PC-9 (cell line): Measurements from ENCODE around the gene HDGFL3. TPM values are rescaled to one million over a fixed set of nuclear protein-coding genes. Genes with fewer than 3 reads are reported as not detected.

Source experiments
- BruUV-seq: library from RNA; stranded (reverse); fragments of 400-500 nt; replicated peaks from 2 replicates; lab custom pipeline; 2021; lab: Mats Ljungman, UMichigan
- CTCF ChIA-PET: fragments of 300-600 bp; sonication (Branson Sonifier 250); formaldehyde crosslinking; loops from one replicate; lab custom pipeline; 2022; ENCODE audit warnings: antibody characterized with exemption; lab: Charles Lee
- POLR2A ChIA-PET: fragments of 300-600 bp; sonication (Branson Sonifier 250); formaldehyde crosslinking; loops from one replicate; lab custom pipeline; 2022; ENCODE audit warnings: antibody characterized with exemption; ENCODE audit not compliant: unreplicated experiment; lab: Charles Lee
- DNase-seq, 2 experiments: peaks; one replicate each; pipeline versions ENCODE4 v3.0.0 to v3.0.0-alpha.2; 2015 to 2022; ENCODE audit warnings: mixed read lengths in 1 of 2
- H2AFZ ChIP-seq: fragments of 200-600 bp; sonication (generic); 2 replicates; pipeline ENCODE4 v1.8.1; 2017; ENCODE audit warnings: antibody characterized with exemption
- H3F3A ChIP-seq: fragments of 200-600 bp; sonication (generic); 2 replicates; pipeline ENCODE4 v1.8.1; 2017; ENCODE audit warnings: antibody characterized with exemption, mild to moderate bottlenecking, low read depth; ENCODE audit not compliant: insufficient read depth
- H3K27ac ChIP-seq: fragments of 200-600 bp; sonication (generic); 2 replicates; pipeline ENCODE4 v1.6.1; 2016; ENCODE audit warnings: mixed run types
- H3K27me3 ChIP-seq: fragments of 200-600 bp; sonication (generic); 2 replicates; pipeline ENCODE4 v1.6.1; 2016; ENCODE audit warnings: low read depth, mixed run types; ENCODE audit not compliant: insufficient read depth
- H3K36me3 ChIP-seq: fragments of 200-600 bp; sonication (generic); 2 replicates; pipeline ENCODE4 v1.6.1; 2016; ENCODE audit warnings: low read depth, mixed run types
- H3K4me1 ChIP-seq: fragments of 200-600 bp; sonication (generic); replicated peaks from 2 replicates; pipeline ENCODE4 v1.6.1; 2016; ENCODE audit warnings: mixed run types; ENCODE audit not compliant: insufficient read depth
- H3K4me2 ChIP-seq: fragments of 200-600 bp; sonication (generic); 2 replicates; pipeline ENCODE4 v1.6.1; 2017; ENCODE audit warnings: mixed run types
- H3K4me3 ChIP-seq: fragments of 200-600 bp; sonication (generic); 2 replicates; pipeline ENCODE4 v1.6.1; 2016; ENCODE audit warnings: mixed run types
- H3K79me2 ChIP-seq: fragments of 200-600 bp; sonication (generic); 2 replicates; pipeline ENCODE4 v1.6.1; 2017; ENCODE audit warnings: low read depth, mixed run types
- H3K9me2 ChIP-seq: fragments of 200-600 bp; sonication (generic); 2 replicates; pipeline ENCODE4 v1.8.1; 2017; ENCODE audit warnings: mild to moderate bottlenecking; ENCODE audit not compliant: insufficient read depth
- H3K9me3 ChIP-seq: fragments of 200-600 bp; sonication (generic); 2 replicates; pipeline ENCODE4 v1.8.1; 2016; ENCODE audit warnings: low read depth; ENCODE audit not compliant: insufficient read depth
- H4K20me1 ChIP-seq: fragments of 200-600 bp; sonication (generic); 2 replicates; pipeline ENCODE4 v1.8.1; 2017; ENCODE audit not compliant: insufficient read depth
- EZH2 ChIP-seq: fragments of 200-600 bp; sonication (generic); IDR thresholded peaks from 2 replicates; pipeline ENCODE4 v1.8.0; 2017; ENCODE audit warnings: antibody characterized with exemption, low read depth
- intact Hi-C: fragments of 100-400 bp; cut with micrococcal nuclease; formaldehyde crosslinking; loops from one replicate; pipeline ENCODE4 v1.10.0; 2022; ENCODE audit not compliant: unreplicated experiment
- total RNA-seq: library from RNA; stranded (reverse); gene quantifications from 2 replicates; pipeline ENCODE4 v1.2.3, GENCODE V29; 2021
- TF ChIP-seq, protein P1 (sequence below): fragments of 200-600 bp; sonication (generic); conservative IDR thresholded peaks from 2 replicates; pipeline ENCODE4 v1.6.1; 2017; ENCODE audit warnings: mixed run types, antibody characterized with exemption, mild to moderate bottlenecking, moderate library complexity

Gene HDGFL3
- total RNA-seq, 1 experiment from 2014 or later: 10.1 TPM

DNA sequence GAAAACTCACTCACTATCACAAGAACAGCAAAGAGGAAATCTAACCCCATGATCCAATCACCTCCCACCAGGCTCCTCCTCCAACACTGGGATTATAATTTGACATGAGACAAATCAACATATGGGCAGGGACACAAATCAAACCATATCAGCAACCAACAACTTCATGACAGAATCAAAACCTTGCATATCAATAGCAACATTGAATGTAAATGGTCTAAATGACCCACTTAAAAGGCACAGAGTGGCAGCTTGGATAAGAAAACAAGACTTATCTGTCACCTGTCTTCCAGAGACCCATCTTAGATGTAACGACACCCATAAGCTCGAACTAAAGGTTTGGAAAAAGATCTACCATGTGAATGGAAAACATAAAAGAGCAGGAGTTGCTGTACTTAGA lies 40.8 kb downstream of the HDGFL3 start:
- Histone ChIP-seq H4K20me1 (no peaks in the 10 kb centered on the region), H3K4me1 (peaks cover 5% of the 10 kb centered on the region; the same call in 1 of the 2 replicates), H3K36me3 (peaks cover 5% of the 10 kb centered on the region; the same call in 1 of the 2 replicates), H3K9me3 (no peaks in the 10 kb centered on the region), H3F3A (peaks cover 12% of the 10 kb centered on the region; the same call in 1 of the 2 replicates), H3K79me2 (peaks cover 15% of the 10 kb centered on the region; the same call in 1 of the 2 replicates), H2AFZ (no peak overlapping the region), H3K9me2 (no peaks in the 10 kb centered on the region), H3K27me3 (no peaks in the 10 kb centered on the region), H3K27ac (no peak overlapping the region), H3K4me3 (no peak overlapping the region), H3K4me2 (no peak overlapping the region)
- intact Hi-C loops: no loop called here
- ChIA-PET CTCF (no interaction called here), POLR2A (no interaction called here)
- DNase-seq: no peak
- TF ChIP-seq EZH2: no peak
- TF ChIP-seq, protein P1, sequence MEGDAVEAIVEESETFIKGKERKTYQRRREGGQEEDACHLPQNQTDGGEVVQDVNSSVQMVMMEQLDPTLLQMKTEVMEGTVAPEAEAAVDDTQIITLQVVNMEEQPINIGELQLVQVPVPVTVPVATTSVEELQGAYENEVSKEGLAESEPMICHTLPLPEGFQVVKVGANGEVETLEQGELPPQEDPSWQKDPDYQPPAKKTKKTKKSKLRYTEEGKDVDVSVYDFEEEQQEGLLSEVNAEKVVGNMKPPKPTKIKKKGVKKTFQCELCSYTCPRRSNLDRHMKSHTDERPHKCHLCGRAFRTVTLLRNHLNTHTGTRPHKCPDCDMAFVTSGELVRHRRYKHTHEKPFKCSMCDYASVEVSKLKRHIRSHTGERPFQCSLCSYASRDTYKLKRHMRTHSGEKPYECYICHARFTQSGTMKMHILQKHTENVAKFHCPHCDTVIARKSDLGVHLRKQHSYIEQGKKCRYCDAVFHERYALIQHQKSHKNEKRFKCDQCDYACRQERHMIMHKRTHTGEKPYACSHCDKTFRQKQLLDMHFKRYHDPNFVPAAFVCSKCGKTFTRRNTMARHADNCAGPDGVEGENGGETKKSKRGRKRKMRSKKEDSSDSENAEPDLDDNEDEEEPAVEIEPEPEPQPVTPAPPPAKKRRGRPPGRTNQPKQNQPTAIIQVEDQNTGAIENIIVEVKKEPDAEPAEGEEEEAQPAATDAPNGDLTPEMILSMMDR: no peak
- no TSS peak for BruUV-seq

DNA sequence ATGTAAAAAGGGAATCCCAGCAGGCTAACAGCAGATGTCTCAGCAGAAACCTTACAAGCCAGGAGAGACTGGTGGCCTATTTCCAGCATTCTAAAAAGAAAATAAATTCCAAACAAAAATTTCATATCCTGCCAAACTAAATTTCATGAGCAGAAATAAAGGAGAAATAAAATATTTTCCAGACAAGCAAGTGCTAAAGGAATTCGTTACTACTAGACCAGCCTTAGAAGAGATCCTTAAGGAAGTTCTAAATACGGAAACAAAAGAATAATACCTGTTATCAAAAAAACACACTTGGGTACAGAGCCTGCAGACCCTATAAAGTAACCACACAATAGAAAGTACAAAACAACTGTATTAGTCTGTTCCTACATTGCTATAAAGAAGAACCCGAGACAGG lies 41.4 kb downstream of the HDGFL3 start:
- peaks cover 12% of the 10 kb centered on the region; the same call in 1 of the 2 replicates for H3F3A ChIP-seq
- no peak overlapping the region for H3K4me2 ChIP-seq
- H3K27me3 ChIP-seq: no peaks in the 10 kb centered on the region
- TF ChIP-seq, protein P1: no peak
- TF ChIP-seq EZH2: no peak
- H4K20me1 ChIP-seq: no peaks in the 10 kb centered on the region
- H3K36me3 ChIP-seq: peaks cover 5% of the 10 kb centered on the region; the same call in 1 of the 2 replicates
- H3K9me3 ChIP-seq: no peaks in the 10 kb centered on the region
- no TSS peak for BruUV-seq
- no peak overlapping the region for H2AFZ ChIP-seq
- intact Hi-C loops: no loop called here
- no peak overlapping the region for H3K4me3 ChIP-seq
- no peaks in the 10 kb centered on the region for H3K9me2 ChIP-seq
- no peak overlapping the region for H3K27ac ChIP-seq
- peaks cover 5% of the 10 kb centered on the region; the same call in 1 of the 2 replicates for H3K4me1 ChIP-seq
- H3K79me2 ChIP-seq: peaks cover 15% of the 10 kb centered on the region; the same call in 1 of the 2 replicates
- no peak for DNase-seq
- POLR2A ChIA-PET: interaction anchor here (0.8 kb wide), 1 partner anchor 66 kb away, joined by 5 read pairs; no protein-coding TSS in a partner anchor
- CTCF ChIA-PET: no interaction called here

DNA sequence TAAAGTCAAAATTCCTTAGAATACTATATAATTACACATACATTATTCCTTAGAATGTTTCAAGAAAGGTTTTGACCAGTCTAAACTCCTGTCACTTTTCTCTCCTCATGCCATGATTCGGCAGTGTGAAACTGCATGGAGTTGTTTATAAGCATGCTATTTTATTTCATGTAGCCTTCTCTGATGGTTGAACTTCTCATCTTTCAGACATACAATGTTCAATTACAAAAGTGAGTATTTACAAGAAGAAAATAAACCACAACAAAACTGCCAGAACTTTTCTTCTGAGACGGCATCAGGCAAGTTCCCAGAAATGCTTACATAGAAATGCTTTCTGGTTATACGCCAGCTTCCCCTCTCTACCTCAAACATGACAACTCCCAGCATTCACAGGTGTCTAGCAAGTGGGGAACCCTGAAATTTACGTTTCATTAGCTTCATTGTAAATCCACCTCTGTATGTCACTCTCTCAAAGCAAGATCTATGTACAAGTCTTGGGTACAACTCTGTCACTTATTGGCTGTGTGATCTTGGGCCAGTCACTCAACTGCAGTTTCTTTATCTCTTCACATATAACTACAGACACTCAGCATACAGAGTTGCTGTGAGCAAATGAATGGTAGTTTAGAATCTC lies 42.7 kb downstream of the HDGFL3 start:
- BruUV-seq: no TSS peak
- ChIA-PET POLR2A (no interaction called here), CTCF (interaction anchor here (0.6 kb wide), 1 partner anchor 273 kb away, joined by 12 read pairs; no protein-coding TSS in a partner anchor)
- no peak for TF ChIP-seq EZH2
- TF ChIP-seq, protein P1: no peak
- Histone ChIP-seq H2AFZ (no peak overlapping the region), H3K4me1 (peaks cover 5% of the 10 kb centered on the region; the same call in 1 of the 2 replicates), H3K9me3 (no peaks in the 10 kb centered on the region), H3K4me2 (no peak overlapping the region), H3K36me3 (peaks cover 8% of the 10 kb centered on the region; the same call in 1 of the 2 replicates), H3K27me3 (no peaks in the 10 kb centered on the region), H3K9me2 (no peaks in the 10 kb centered on the region), H3K4me3 (no peak overlapping the region), H3F3A (peaks cover 6% of the 10 kb centered on the region; the same call in 1 of the 2 replicates), H3K27ac (no peak overlapping the region), H3K79me2 (peaks cover 15% of the 10 kb centered on the region; the same call in 1 of the 2 replicates), H4K20me1 (no peaks in the 10 kb centered on the region)
- intact Hi-C loops: no loop called here
- DNase-seq: no peak
